Activated CD4-positive, alpha-beta T cell treated with anti-CD3 and anti-CD28 coated beads for 36 hours (primary cell): ENCODE results near the gene SMO. TPM values are rescaled to one million over a fixed set of nuclear protein-coding genes. Genes with fewer than 3 reads are reported as not detected.
A peak's percentile ranks its signal among the peaks of the same experiment; 100 is the strongest.
"Not testable (repeated sequence)": the region's sequence is repeated elsewhere in the genome, so short reads cannot be mapped to it uniquely, and the experiment has no call there.

Source experiments
- ATAC-seq: fragments of 200-7000 bp; cut with Tn5 transposase; one replicate; pipeline ENCODE4 v1.10.0; 2021; ENCODE audit warnings: mild to moderate bottlenecking, moderate library complexity
- CTCF ChIA-PET: fragments of 350-600 bp; sonication (Branson Sonifier 250); formaldehyde crosslinking; loops from one replicate; lab custom pipeline; 2021; ENCODE audit warnings: antibody characterized with exemption; lab: Charles Lee
- POLR2A ChIA-PET: fragments of 350-600 bp; sonication (Branson Sonifier 250); formaldehyde crosslinking; loops from one replicate; lab custom pipeline; 2021; ENCODE audit warnings: antibody characterized with exemption, inconsistent platforms; lab: Charles Lee
- DNase-seq: peaks from one replicate; pipeline ENCODE4 v3.0.0-alpha.2; 2020
- H3K27ac Mint-ChIP-seq: one replicate; pipeline ENCODE4 v1.8.0; 2021; ENCODE audit warnings: mixed read lengths
- H3K27me3 Mint-ChIP-seq: one replicate; pipeline ENCODE4 v1.8.0; 2021; ENCODE audit warnings: mixed read lengths
- H3K36me3 Mint-ChIP-seq: one replicate; pipeline ENCODE4 v1.8.0; 2021; ENCODE audit warnings: low read depth, mixed read lengths
- H3K4me1 Mint-ChIP-seq: one replicate; pipeline ENCODE4 v1.8.0; 2021; ENCODE audit warnings: mixed read lengths
- H3K4me3 Mint-ChIP-seq: one replicate; pipeline ENCODE4 v1.8.0; 2021; ENCODE audit warnings: mild to moderate bottlenecking, moderate library complexity, mixed read lengths
- H3K9me3 Mint-ChIP-seq: one replicate; pipeline ENCODE4 v1.8.0; 2021; ENCODE audit warnings: low read depth, mixed read lengths
- intact Hi-C, 2 experiments: fragments of 100-400 bp; cut with DNase I in 1 of 2; cut with micrococcal nuclease in 1 of 2; formaldehyde crosslinking; loops; one replicate each; pipeline versions ENCODE4 v1.14.2 to v1.15.1; 2022 to 2024; cut with DNase I, micrococcal nuclease
- total RNA-seq, 2 experiments: library from RNA; stranded (reverse); gene quantifications; one replicate each; pipeline ENCODE4 v1.2.3, GENCODE V29; 2021

The SMO gene
- total RNA-seq, 2 experiments from 2014 or later = 0.28 to 0.71 TPM

DNA sequence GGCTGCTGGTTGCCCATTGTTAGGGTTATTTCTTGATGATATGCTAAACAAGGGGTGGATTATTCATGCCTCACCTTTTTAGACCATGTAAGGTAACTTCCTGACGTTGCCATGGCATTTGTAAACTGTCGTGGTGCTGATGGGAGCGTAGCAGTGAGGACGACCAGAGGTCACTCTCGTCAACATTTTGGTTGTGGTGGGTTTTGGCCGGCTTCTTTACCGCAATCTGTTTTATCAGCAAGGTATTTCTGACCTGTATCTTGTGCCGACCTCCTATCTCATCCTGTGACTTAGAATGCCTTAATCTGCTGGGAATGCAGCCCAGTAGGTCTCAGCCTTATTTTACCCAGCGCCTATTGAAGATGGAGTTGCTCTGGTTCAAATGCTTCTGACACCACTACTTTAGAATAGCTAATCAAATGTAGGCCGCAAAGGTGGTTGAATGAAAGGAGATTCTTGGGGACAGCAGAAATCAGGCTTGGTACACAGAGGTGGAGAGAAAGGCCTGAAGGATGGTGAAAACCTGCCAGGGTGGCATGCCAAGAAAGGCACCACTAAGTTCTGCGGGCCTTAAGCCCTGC lies 17.9 kb upstream of the SMO start:
- Mint-ChIP-seq H3K27me3 (peaks cover 5% of the 10 kb centered on the region), H3K27ac (no peak overlapping the region), H3K9me3 (no peaks in the 10 kb centered on the region), H3K36me3 (no peaks in the 10 kb centered on the region), H3K4me3 (no peak overlapping the region), H3K4me1 (peaks cover 15% of the 10 kb centered on the region)
- POLR2A ChIA-PET = no interaction called here
- no peak for DNase-seq
- CTCF ChIA-PET = interaction anchor here (1.1 to 1.4 kb wide), 2 partner anchors 20 to 48 kb away, joined by 6 to 7 read pairs; no protein-coding TSS in a partner anchor
- intact Hi-C loops = no loop called here
- no peak for ATAC-seq

DNA sequence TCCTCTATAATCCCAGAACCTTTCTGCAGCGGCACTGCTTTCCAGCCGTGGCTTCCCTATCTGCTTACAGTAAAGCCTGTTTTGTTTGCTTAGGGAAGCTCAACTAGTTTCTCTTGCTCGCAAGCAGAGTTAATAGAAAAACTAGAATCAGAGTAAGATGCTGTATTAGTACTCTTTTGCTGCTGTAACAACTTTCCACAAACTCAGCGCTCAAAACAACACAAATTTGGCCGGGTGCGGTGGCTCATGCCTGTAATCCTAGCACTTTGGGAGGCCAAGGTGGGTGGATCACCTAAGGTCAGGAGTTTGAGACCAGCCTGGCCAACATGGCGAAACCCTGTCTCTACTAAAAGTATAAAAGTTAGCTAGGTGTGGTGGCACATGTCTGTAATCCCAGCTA lies 14.6 kb upstream of the SMO start:
- H3K4me1 Mint-ChIP-seq = peaks cover 11% of the 10 kb centered on the region
- intact Hi-C loops, POLR2A ChIA-PET, H3K4me3 Mint-ChIP-seq, DNase-seq, ATAC-seq, H3K27me3 Mint-ChIP-seq, H3K9me3 Mint-ChIP-seq, H3K36me3 Mint-ChIP-seq, H3K27ac Mint-ChIP-seq: not testable (repeated sequence)
- CTCF ChIA-PET = interaction anchor here (0.6 kb wide), 1 partner anchor 8 kb away, joined by 3 read pairs; no protein-coding TSS in a partner anchor

DNA sequence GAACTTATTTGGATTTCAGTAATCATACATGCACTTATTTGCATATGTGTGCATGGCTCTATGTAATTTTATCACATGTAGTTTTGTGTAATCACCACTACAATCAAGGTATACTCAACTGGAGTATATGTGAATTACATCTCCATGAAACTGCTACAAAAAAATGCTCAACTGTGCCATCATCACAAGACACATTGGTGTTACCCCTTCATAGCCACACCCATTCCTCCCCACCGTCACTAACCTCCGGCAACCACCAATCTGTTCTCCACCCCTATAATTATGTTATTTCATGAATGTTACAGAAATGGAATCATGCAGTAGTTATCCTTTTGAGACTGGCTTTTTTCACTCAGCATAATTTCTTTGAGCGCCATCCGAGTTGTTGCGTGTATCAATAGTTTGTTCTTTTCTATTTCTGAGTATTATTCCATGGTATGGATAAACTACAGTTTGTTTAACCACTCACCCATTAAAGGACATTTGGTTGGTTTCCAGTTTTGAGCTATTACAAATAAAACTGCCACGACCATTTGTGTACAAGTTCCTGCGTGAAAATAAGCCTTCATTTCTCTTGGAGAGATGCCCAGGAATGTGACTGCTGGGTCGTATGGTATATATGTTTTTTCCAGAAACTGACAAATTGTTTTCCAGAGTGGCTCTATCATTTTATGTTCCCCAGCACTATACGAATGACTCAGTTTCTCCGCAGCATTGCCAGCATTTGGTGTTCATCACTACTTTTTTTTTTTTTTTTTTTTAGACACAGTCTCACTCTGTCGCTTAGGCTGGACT lies 11.3 kb upstream of the SMO start:
- H3K27ac Mint-ChIP-seq = no peak overlapping the region
- no peaks in the 10 kb centered on the region for H3K36me3 Mint-ChIP-seq
- DNase-seq (no peak), ATAC-seq (no peak)
- intact Hi-C loops = no loop called here
- no peaks in the 10 kb centered on the region for H3K9me3 Mint-ChIP-seq
- no peaks in the 10 kb centered on the region for H3K4me1 Mint-ChIP-seq
- no peak overlapping the region for H3K4me3 Mint-ChIP-seq
- ChIA-PET CTCF (interaction anchor here (0.7 to 1.9 kb wide), 3 partner anchors 13 to 958 kb away, joined by 3 to 7 read pairs (median 4); no protein-coding TSS in a partner anchor), POLR2A (no interaction called here)
- peaks cover 7% of the 10 kb centered on the region for H3K27me3 Mint-ChIP-seq

- Mint-ChIP-seq H3K36me3 (no peaks in the 10 kb centered on the region), H3K27me3 (peaks cover 20% of the 10 kb centered on the region), H3K27ac (no peak overlapping the region), H3K4me3 (no peak overlapping the region), H3K4me1 (peaks cover 7% of the 10 kb centered on the region), H3K9me3 (no peaks in the 10 kb centered on the region)
- ATAC-seq (peak; percentile 52), DNase-seq (no peak)
- ChIA-PET POLR2A (interaction anchor here (0.6 kb wide), 1 partner anchor 59 kb away, joined by 6 read pairs; no protein-coding TSS in a partner anchor), CTCF (interaction anchor here (0.8 to 1.1 kb wide), 2 partner anchors 9 to 21 kb away, joined by 4 read pairs; no protein-coding TSS in a partner anchor)
- intact Hi-C loops = no loop called here
Observed at GRCh38 chr7:129184981-129185670, 3.3 kb upstream of the SMO start.

- Mint-ChIP-seq H3K4me1 (peaks cover 7% of the 10 kb centered on the region), H3K27me3 (peaks cover 30% of the 10 kb centered on the region), H3K36me3 (no peaks in the 10 kb centered on the region), H3K9me3 (no peaks in the 10 kb centered on the region), H3K27ac (no peak overlapping the region), H3K4me3 (no peak overlapping the region)
- ChIA-PET CTCF (no interaction called here), POLR2A (no interaction called here)
- intact Hi-C loops = no loop called here
- DNase-seq (no peak), ATAC-seq (no peak)
Observed at GRCh38 chr7:129186749-129187260, 1.6 kb upstream of the SMO start.

DNA sequence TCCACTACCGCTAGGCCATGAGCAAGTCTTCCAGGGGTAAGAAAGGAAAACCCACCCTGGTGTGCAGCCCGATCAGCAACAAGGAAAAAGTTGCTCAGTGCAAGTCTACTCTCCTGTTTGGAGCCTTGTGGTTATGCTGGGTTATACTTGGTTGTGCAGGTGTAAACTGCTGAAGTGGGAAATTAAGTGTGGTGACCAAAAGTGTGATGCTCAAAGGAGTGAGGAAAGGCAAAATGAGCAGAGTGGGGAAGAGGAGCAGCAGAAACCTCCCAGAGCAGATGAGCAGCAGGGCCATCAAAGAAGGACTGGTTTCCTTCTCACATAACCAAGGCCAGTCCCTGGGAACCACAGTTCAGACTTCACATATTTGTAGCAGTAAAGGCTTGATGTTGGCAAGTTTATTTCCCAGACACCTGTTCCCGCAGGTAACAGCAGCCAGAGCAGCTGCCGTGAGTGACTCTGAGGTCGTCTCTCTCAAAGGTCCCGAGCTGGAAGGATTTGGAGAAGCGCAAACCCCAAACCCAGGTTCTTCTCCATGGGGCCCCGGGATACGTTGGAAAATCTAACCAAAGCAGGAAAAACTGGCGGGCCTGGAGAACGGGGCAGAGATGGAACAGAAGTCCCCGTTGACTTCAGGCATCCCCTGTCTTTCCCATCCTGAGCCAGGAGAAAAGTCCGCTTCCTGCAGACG lies 607 bp upstream of the SMO start:
- no peak for ATAC-seq
- peak overlapping the region; percentile 6 for H3K4me3 Mint-ChIP-seq
- POLR2A ChIA-PET = no interaction called here
- CTCF ChIA-PET = interaction anchor here (1.8 kb wide), 1 partner anchor 24 kb away, joined by 7 read pairs; no protein-coding TSS in a partner anchor
- intact Hi-C loops = no loop called here
- DNase-seq = no peak
- peaks cover 39% of the 10 kb centered on the region for H3K27me3 Mint-ChIP-seq
- H3K27ac Mint-ChIP-seq = no peak overlapping the region
- no peaks in the 10 kb centered on the region for H3K9me3 Mint-ChIP-seq
- H3K36me3 Mint-ChIP-seq = no peaks in the 10 kb centered on the region
- H3K4me1 Mint-ChIP-seq = peaks cover 7% of the 10 kb centered on the region

DNA sequence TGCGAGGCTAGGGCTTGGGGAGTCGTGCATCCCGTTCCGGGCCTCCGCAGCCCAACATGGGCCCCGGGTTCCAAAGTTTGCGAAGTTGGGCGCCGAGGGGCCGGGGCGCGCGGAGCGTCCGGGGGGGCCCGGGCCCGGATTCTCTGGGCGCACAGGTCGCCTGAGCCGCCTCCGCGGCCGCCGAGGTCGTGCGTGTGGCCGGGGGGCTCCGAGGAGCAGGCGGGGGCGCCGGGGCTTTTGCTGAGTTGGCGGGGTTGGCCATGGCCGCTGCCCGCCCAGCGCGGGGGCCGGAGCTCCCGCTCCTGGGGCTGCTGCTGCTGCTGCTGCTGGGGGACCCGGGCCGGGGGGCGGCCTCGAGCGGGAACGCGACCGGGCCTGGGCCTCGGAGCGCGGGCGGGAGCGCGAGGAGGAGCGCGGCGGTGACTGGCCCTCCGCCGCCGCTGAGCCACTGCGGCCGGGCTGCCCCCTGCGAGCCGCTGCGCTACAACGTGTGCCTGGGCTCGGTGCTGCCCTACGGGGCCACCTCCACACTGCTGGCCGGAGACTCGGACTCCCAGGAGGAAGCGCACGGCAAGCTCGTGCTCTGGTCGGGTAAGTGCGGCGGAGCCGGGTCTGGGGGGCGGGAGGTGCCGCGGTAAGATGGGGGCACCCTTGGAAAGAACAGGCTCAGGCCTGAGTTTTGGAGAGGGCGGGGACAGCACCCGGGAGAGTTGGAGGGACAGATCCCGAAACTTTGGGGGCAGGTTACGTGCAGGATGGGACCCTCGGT lies 643 bp downstream of the SMO start:
- H3K36me3 Mint-ChIP-seq = no peaks in the 10 kb centered on the region
- peak overlapping the region; percentile 56 for H3K4me3 Mint-ChIP-seq
- no peak overlapping the region for H3K27ac Mint-ChIP-seq
- DNase-seq (no peak), ATAC-seq (peak; percentile 47)
- intact Hi-C loops = no loop called here
- H3K27me3 Mint-ChIP-seq = peaks cover 42% of the 10 kb centered on the region
- POLR2A ChIA-PET = interaction anchor here (0.6 kb wide), 1 partner anchor 384 kb away, joined by 10 read pairs; no protein-coding TSS in a partner anchor
- H3K4me1 Mint-ChIP-seq = peaks cover 7% of the 10 kb centered on the region
- H3K9me3 Mint-ChIP-seq = no peaks in the 10 kb centered on the region
- CTCF ChIA-PET = interaction anchor here (0.6 to 1.8 kb wide), 2 partner anchors 20 to 25 kb away, joined by 3 to 7 read pairs; no protein-coding TSS in a partner anchor

- Mint-ChIP-seq H3K27me3 (peaks cover 42% of the 10 kb centered on the region), H3K36me3 (no peaks in the 10 kb centered on the region), H3K4me1 (peaks cover 7% of the 10 kb centered on the region), H3K4me3 (peak overlapping the region; percentile 56), H3K9me3 (no peaks in the 10 kb centered on the region), H3K27ac (no peak overlapping the region)
- intact Hi-C loops = no loop called here
- ATAC-seq = no peak
- no peak for DNase-seq
- POLR2A ChIA-PET = interaction anchor here (0.6 kb wide), 1 partner anchor 383 kb away, joined by 10 read pairs; no protein-coding TSS in a partner anchor
- CTCF ChIA-PET = interaction anchor here (1.8 kb wide), 1 partner anchor 26 kb away, joined by 7 read pairs; no protein-coding TSS in a partner anchor
Observed at GRCh38 chr7:129189661-129190310, 1.4 kb downstream of the SMO start.

DNA sequence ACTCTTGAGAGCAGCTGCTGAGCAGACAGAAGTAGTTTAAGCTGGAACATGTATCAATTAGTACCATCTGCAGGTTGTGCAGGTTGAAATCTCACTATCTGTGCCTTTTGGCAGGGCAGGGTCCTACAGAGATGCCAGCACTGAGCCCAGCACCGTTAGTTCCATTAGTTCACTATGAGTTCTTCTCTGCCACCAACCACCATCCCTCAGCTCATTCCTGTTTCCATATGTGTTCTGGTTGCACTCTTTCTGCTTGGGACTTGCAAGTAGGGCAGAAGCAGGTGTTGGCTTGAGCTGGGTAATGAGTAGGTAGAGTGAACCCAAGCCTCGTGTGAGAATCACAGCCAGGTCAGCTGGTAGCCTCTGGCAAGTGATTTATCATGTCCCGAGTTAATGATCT lies 2.8 kb downstream of the SMO start:
- H3K9me3 Mint-ChIP-seq = no peaks in the 10 kb centered on the region
- ChIA-PET CTCF (interaction anchor here (1.0 to 1.6 kb wide), 3 partner anchors 26 to 80 kb away, joined by 3 to 6 read pairs (median 3); no protein-coding TSS in a partner anchor), POLR2A (no interaction called here)
- intact Hi-C loops = no loop called here
- no peak overlapping the region for H3K4me3 Mint-ChIP-seq
- no peak for DNase-seq
- peaks cover 42% of the 10 kb centered on the region for H3K27me3 Mint-ChIP-seq
- peaks cover 7% of the 10 kb centered on the region for H3K4me1 Mint-ChIP-seq
- no peak overlapping the region for H3K27ac Mint-ChIP-seq
- ATAC-seq = no peak
- no peaks in the 10 kb centered on the region for H3K36me3 Mint-ChIP-seq

GRCh38 chr7:129193892-129194291 lies 5.5 kb downstream of the SMO start:
- POLR2A ChIA-PET = no interaction called here

More at GRCh38 chr7:129193892-129194291, 5.5 kb downstream of the SMO start:
- Mint-ChIP-seq H3K27ac (no peak overlapping the region), H3K4me1 (peaks cover 5% of the 10 kb centered on the region), H3K36me3 (no peaks in the 10 kb centered on the region), H3K4me3 (no peak overlapping the region), H3K27me3 (peaks cover 31% of the 10 kb centered on the region), H3K9me3 (no peaks in the 10 kb centered on the region)
- ATAC-seq (no peak), DNase-seq (no peak)
- CTCF ChIA-PET = interaction anchor here (0.7 to 1.6 kb wide), 5 partner anchors 9 to 374 kb away, joined by 3 to 6 read pairs (median 4); no protein-coding TSS in a partner anchor
- intact Hi-C loops = no loop called here
